Skeletal muscle tissue (tissue), 4 donors: Measurements from ENCODE around the gene POTEJ. TPM values are rescaled to one million over a fixed set of nuclear protein-coding genes. Genes with fewer than 3 reads are reported as not detected.
"Not testable (repeated sequence)": the region's sequence is repeated elsewhere in the genome, so short reads cannot be mapped to it uniquely, and the experiment has no call there.

Experiments
- H3K27ac ChIP-seq: one replicate; pipeline ENCODE4 v1.7.0; 2013; ENCODE audit warnings: mild to moderate bottlenecking, low read depth, low read length, inconsistent platforms
- H3K27me3 ChIP-seq, 3 donors: one replicate each; pipeline ENCODE4 v1.7.0; 2013; ENCODE audit warnings: low read length in 3 of 3; ENCODE audit not compliant: control insufficient read depth in 3 of 3, insufficient read depth in 3 of 3
- H3K36me3 ChIP-seq, 3 donors: one replicate each; pipeline ENCODE4 v1.7.0; 2013; ENCODE audit warnings: low read length in 3 of 3; ENCODE audit not compliant: control insufficient read depth in 3 of 3, insufficient read depth in 3 of 3
- H3K4me1 ChIP-seq, 3 donors: one replicate each; pipeline ENCODE4 v1.7.0; 2013; ENCODE audit warnings: low read length in 3 of 3, mild to moderate bottlenecking in 3 of 3; ENCODE audit not compliant: control insufficient read depth in 3 of 3, insufficient read depth in 3 of 3
- H3K4me3 ChIP-seq, 3 donors: one replicate each; pipeline ENCODE4 v1.7.0; 2013; ENCODE audit warnings: low read length in 3 of 3
- H3K9ac ChIP-seq, 3 donors: one replicate each; pipeline ENCODE4 v1.7.0; 2013; ENCODE audit warnings: low read length in 3 of 3, mild to moderate bottlenecking in 3 of 3, moderate library complexity in 2 of 3, low read depth in 1 of 3
- H3K9me3 ChIP-seq, 3 donors: one replicate each; pipeline ENCODE4 v1.7.0; 2013; ENCODE audit warnings: low read length in 3 of 3; ENCODE audit not compliant: control insufficient read depth in 3 of 3
- total RNA-seq: library from RNA; depleted of rRNA; stranded (reverse); fragments of >200 nt; gene quantifications from one replicate; pipeline ENCODE4 v1.2.3, GENCODE V29; 2014
- donor health status: Osteomylitis.

The POTEJ gene
- total RNA-seq, 1 donor from 2014 or later = not detected

- not testable (repeated sequence) for H3K27ac ChIP-seq, H3K36me3 ChIP-seq, H3K27me3 ChIP-seq, H3K9ac ChIP-seq, H3K4me1 ChIP-seq, H3K9me3 ChIP-seq, H3K4me3 ChIP-seq
Observed at GRCh38 chr2:130588688-130589458, 22.4 kb upstream of the POTEJ start.

GRCh38 chr2:130590170-130590841, 20.9 kb upstream of the POTEJ start:
- H3K36me3 ChIP-seq, H3K27ac ChIP-seq, H3K27me3 ChIP-seq, H3K4me1 ChIP-seq, H3K9ac ChIP-seq, H3K9me3 ChIP-seq, H3K4me3 ChIP-seq: not testable (repeated sequence)

DNA sequence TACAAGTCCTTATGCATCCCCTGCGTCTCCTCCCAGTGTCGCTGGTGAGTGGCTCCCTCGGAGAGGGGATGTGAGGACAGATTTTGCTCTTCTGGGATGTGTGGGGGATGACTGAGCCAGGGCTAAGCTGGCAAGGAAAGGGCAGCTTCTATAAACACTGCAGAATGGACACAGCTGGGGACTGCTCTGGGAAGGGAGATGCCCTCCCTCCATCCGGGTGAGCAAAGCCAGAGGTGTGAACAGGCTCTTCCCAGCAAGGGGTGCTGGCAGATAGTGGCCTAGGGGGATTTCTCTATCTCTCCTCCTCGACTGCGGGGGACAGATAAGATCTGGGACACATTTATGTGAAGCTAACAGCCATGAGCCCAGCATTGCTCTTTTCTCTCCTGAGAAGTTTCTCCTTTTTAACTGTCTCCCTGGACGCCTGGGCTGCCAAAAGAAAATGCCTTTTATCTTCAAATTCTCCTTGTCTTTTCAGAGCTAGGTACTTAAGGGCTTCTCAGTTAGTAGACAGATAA, 20.3 kb upstream of the POTEJ start:
- H3K36me3 ChIP-seq, H3K9me3 ChIP-seq, H3K4me3 ChIP-seq, H3K9ac ChIP-seq, H3K27ac ChIP-seq, H3K27me3 ChIP-seq, H3K4me1 ChIP-seq: not testable (repeated sequence)

- not testable (repeated sequence) for H3K27ac ChIP-seq, H3K9me3 ChIP-seq, H3K4me3 ChIP-seq, H3K27me3 ChIP-seq, H3K36me3 ChIP-seq, H3K9ac ChIP-seq, H3K4me1 ChIP-seq
Observed at GRCh38 chr2:130592791-130593414, 18.3 kb upstream of the POTEJ start.

DNA sequence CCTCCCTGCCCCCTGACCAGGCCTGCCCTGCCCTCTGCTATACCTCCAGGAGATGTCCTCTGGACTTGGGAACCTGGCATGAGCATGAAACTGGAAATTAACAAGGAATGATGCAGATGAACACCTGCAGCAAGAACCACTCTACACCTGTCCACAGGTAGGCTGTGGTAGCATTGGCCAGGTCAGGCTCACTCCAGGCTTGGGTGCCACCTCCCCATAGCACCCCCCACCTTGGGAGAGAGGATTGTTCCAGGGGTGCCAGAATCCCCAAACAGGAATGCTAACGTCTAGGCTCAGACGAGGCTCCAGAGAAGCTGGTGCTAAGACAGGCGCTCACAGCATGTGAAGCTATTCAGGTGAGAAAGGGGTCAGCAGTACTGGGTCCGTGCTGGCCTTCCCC, 17.2 kb upstream of the POTEJ start:
- H3K4me1 ChIP-seq, H3K36me3 ChIP-seq, H3K9ac ChIP-seq, H3K27ac ChIP-seq, H3K9me3 ChIP-seq, H3K4me3 ChIP-seq, H3K27me3 ChIP-seq: not testable (repeated sequence)

- H3K4me1 ChIP-seq, H3K36me3 ChIP-seq, H3K27ac ChIP-seq, H3K4me3 ChIP-seq, H3K9me3 ChIP-seq, H3K27me3 ChIP-seq, H3K9ac ChIP-seq: not testable (repeated sequence)
Observed at GRCh38 chr2:130596757-130597156, 14.5 kb upstream of the POTEJ start.

DNA sequence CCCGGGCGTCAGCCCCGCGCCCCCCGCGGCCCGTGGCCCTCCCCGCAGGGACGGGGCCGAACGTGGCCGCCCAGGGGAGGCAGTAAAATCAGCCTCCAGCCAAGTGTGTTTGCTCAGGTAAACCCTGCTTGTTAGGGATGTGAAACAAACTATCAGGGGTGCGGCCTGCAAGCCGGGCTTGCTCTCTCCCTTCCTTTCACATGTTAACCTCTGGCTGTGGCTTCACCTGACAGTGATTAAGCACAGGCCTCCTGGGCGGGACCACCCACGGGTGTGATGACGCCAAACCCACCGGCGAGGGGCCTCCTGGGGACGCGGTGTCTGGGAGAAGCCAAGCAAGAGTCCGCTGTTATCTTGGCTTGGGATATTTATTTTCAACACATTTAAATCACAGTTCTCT, 13.2 kb upstream of the POTEJ start:
- H3K9ac ChIP-seq, H3K27ac ChIP-seq, H3K4me1 ChIP-seq, H3K36me3 ChIP-seq, H3K4me3 ChIP-seq, H3K27me3 ChIP-seq, H3K9me3 ChIP-seq: not testable (repeated sequence)

DNA sequence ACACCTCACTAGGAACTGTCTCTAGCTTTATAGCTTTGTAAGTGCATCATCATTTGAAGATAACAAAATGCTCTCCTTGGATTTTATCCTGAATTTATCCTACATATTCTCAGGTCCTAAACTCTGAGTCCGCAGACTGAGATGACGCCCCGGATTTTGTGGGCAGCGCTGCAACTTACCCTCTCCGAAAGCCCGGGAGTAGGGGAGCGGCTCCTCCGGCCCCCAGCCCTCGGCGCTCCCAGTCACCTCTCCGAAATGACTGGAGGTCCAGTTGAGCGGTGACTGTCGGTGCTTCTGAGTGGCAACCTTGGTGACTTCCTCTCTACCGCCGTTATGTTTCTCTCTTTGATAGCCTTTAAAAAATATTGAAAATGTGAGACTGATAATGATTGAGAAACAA, 12.8 kb upstream of the POTEJ start:
- not testable (repeated sequence) for H3K9ac ChIP-seq, H3K27ac ChIP-seq, H3K36me3 ChIP-seq, H3K27me3 ChIP-seq, H3K9me3 ChIP-seq, H3K4me3 ChIP-seq, H3K4me1 ChIP-seq

DNA sequence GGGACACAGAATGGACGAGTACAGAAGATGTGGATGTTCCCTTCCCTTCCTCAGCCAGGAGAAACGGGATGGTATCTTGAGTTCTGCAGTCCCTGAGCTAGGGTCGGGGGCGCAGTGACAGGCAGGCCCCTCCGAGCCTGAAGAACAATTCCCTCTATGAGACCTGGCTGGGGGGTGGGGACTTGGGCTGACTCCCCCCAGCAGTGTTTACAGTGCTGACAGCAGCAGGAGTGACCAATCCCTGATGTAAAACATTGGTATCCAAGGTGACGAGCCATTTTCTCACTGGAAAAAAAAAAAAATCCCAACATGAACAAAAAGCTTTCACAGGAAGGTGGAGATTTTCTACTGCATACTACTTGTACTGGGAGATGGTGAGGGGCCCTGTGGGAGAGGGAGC, 11.8 kb upstream of the POTEJ start, which contains the start of gene CFC1:
CFC1 (minus strand) TSS at position 183 of the 400 bp plus-strand sequence. CDS start 288 bp downstream, outside the sequence.
- H3K9ac ChIP-seq, H3K27me3 ChIP-seq, H3K4me1 ChIP-seq: not testable (repeated sequence)

DNA sequence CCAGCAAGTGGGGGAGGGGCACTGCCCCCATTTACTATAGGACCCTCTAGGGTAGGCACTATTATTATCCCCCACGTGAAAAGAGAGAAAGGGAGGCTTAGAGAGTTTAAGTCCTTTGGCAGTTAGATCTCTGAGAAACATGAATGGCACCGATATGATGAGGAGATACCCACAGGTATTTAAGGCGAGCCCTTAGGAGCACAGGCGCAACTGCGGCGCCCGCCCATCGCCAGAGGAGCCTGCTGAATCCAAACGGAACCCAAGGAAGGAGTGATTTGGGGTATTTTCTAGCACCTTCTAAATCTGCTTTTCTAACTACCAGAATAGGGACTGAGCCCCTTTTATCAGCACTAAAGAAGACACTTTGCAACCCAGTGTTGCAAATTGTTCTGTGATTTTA, 11.3 kb upstream of the POTEJ start:
- not testable (repeated sequence) for H3K27me3 ChIP-seq, H3K4me3 ChIP-seq, H3K4me1 ChIP-seq, H3K36me3 ChIP-seq, H3K27ac ChIP-seq, H3K9ac ChIP-seq, H3K9me3 ChIP-seq

More for the DNA sequence above, 11.8 kb upstream of the POTEJ start, which contains the start of gene CFC1:
- not testable (repeated sequence) for H3K9me3 ChIP-seq, H3K36me3 ChIP-seq, H3K27ac ChIP-seq, H3K4me3 ChIP-seq
